K562 (cell line): ENCODE data around the gene BTBD16. TPM values are rescaled to one million over a fixed set of nuclear protein-coding genes. Genes with fewer than 3 reads are reported as not detected.

Experiments used
- CREB3L1 ChIP-seq: fragments of 450-650 bp; IDR thresholded peaks from 2 replicates; pipeline ENCODE4 v1.6.1; 2014; ENCODE audit warnings: low read depth, mild to moderate bottlenecking, moderate library complexity, borderline replicate concordance
- HNRNPL ChIP-seq: fragments of 200-400 bp; formaldehyde crosslinking; IDR thresholded peaks from 2 replicates; pipeline ENCODE4 v1.6.1; 2017; ENCODE audit warnings: low read depth, mild to moderate bottlenecking, low read length
- RBFOX2 ChIP-seq: fragments of 200-400 bp; formaldehyde crosslinking; IDR thresholded peaks from 2 replicates; pipeline ENCODE4 v1.6.1; 2017; ENCODE audit warnings: low read depth, mild to moderate bottlenecking, low read length, moderate library complexity
- SIX5 ChIP-seq, 2 experiments: IDR thresholded peaks; 2 replicates each; pipeline ENCODE4 v1.6.1; 2011; ENCODE audit warnings: low read length in 2 of 2, borderline replicate concordance in 1 of 2, low read depth in 1 of 2, mild to moderate bottlenecking in 1 of 2, moderate library complexity in 1 of 2; ENCODE audit not compliant: insufficient read depth in 1 of 2
- TAF9B ChIP-seq: fragments of 450-650 bp; IDR thresholded peaks from 2 replicates; pipeline ENCODE4 v1.6.1; 2018; ENCODE audit warnings: mild to moderate bottlenecking; ENCODE audit not compliant: partially characterized antibody
- ZKSCAN8 ChIP-seq: fragments of 200-800 bp; sonication (Bioruptor generic); IDR thresholded peaks from 2 replicates; pipeline ENCODE4 v1.6.1; 2016; ENCODE audit warnings: missing genetic modification characterization, missing compliant biosample characterization
- ZNF134 ChIP-seq: fragments of 250-450 bp; sonication (Bioruptor Pico); conservative IDR thresholded peaks from 2 replicates; pipeline ENCODE4 v1.4.0; 2020
- polyA plus RNA-seq, 8 experiments: library from polyadenylated mRNA; depleted of rRNA in 4 of 8; stranded (reverse) in 5 of 8; unstranded in 3 of 8; fragments of >200 nt; fragmentation: Nextera tagmentation in 2 of 8; fragmentation: Illumina TruSeq in 1 of 8; extraction: Ambion mirVana in 2 of 8; extraction: Trizol in 1 of 8; gene quantifications; 2 replicates each; pipeline versions ENCODE4 v1.2.1 to v1.2.3, GENCODE V29; 2011 to 2014; ENCODE audit warnings: inconsistent platforms in 1 of 8, missing spikeins in 1 of 8
- total RNA-seq, 7 experiments: library from RNA; depleted of rRNA in 6 of 7; stranded (reverse); fragments of >200 nt in 6 of 7; fragmentation: Illumina TruSeq in 2 of 7; extraction: Trizol in 2 of 7; gene quantifications; 2 replicates each; pipeline versions ENCODE4 v1.2.1 to v1.2.3, GENCODE V29; 2011 to 2021; ENCODE audit warnings: low replicate concordance in 1 of 7
- TF ChIP-seq, protein P1 (sequence below): fragments of 450-650 bp; IDR thresholded peaks from 2 replicates; pipeline ENCODE4 v1.6.1; 2018; ENCODE audit not compliant: partially characterized antibody
- TF ChIP-seq, protein P2 (sequence below): sonication (generic); formaldehyde crosslinking; IDR thresholded peaks from 2 replicates; pipeline ENCODE4 v1.8.1; 2023; ENCODE audit warnings: mild to moderate bottlenecking, missing genetic modification reagents
- TF ChIP-seq, protein P3 (sequence below): sonication (generic); formaldehyde crosslinking; IDR thresholded peaks from 2 replicates; pipeline ENCODE4 v1.8.0; 2023; ENCODE audit warnings: mild to moderate bottlenecking, missing genetic modification reagents

Gene BTBD16
- total and polyA plus RNA-seq, 9 of the 15 experiments (the other 6 are each of a cell fraction or from before 2014, with no cell fraction given) = 0.11 TPM; not detected in 8

DNA sequence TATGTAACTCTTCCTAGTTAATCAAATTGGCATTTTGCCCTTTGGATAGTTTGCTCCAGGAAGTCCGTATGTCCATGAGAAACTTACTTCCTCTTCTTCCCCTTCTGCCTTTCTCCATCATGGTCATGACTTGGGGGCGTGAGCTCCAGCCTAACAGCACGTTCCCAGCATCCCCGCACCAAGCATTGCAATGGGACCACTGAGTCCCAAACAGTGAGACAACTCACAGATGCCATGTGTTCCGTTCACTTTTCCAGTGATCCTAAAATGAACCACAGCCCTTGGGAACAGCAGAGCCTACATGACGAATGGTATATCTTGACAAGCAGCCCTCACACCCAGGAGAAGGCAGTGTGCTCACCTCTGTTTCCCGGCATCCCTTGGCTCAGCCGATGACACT is 10.7 kb downstream of the BTBD16 start (continued):
- TF ChIP-seq, protein P1, sequence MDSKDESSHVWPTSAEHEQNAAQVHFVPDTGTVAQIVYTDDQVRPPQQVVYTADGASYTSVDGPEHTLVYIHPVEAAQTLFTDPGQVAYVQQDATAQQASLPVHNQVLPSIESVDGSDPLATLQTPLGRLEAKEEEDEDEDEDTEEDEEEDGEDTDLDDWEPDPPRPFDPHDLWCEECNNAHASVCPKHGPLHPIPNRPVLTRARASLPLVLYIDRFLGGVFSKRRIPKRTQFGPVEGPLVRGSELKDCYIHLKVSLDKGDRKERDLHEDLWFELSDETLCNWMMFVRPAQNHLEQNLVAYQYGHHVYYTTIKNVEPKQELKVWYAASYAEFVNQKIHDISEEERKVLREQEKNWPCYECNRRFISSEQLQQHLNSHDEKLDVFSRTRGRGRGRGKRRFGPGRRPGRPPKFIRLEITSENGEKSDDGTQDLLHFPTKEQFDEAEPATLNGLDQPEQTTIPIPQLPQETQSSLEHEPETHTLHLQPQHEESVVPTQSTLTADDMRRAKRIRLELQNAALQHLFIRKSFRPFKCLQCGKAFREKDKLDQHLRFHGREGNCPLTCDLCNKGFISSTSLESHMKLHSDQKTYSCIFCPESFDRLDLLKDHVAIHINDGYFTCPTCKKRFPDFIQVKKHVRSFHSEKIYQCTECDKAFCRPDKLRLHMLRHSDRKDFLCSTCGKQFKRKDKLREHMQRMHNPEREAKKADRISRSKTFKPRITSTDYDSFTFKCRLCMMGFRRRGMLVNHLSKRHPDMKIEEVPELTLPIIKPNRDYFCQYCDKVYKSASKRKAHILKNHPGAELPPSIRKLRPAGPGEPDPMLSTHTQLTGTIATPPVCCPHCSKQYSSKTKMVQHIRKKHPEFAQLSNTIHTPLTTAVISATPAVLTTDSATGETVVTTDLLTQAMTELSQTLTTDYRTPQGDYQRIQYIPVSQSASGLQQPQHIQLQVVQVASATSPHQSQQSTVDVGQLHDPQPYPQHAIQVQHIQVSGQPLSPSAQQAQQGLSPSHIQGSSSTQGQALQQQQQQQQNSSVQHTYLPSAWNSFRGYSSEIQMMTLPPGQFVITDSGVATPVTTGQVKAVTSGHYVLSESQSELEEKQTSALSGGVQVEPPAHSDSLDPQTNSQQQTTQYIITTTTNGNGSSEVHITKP = no peak
- TF ChIP-seq SIX5 (IDR thresholded peaks at IDR 0.05; ENCODE audit: borderline replicate concordance in 1 of 2, insufficient read depth in 1 of 2, low read depth in 1 of 2, low read length in 2 of 2) (no peak), ZNF134 (CRISPR knock-in tag) (no peak), TAF9B (no peak), RBFOX2 (no peak), ZKSCAN8 (CRISPR knock-in tag) (no peak), HNRNPL (no peak), CREB3L1 (no peak)
- TF ChIP-seq, protein P2, sequence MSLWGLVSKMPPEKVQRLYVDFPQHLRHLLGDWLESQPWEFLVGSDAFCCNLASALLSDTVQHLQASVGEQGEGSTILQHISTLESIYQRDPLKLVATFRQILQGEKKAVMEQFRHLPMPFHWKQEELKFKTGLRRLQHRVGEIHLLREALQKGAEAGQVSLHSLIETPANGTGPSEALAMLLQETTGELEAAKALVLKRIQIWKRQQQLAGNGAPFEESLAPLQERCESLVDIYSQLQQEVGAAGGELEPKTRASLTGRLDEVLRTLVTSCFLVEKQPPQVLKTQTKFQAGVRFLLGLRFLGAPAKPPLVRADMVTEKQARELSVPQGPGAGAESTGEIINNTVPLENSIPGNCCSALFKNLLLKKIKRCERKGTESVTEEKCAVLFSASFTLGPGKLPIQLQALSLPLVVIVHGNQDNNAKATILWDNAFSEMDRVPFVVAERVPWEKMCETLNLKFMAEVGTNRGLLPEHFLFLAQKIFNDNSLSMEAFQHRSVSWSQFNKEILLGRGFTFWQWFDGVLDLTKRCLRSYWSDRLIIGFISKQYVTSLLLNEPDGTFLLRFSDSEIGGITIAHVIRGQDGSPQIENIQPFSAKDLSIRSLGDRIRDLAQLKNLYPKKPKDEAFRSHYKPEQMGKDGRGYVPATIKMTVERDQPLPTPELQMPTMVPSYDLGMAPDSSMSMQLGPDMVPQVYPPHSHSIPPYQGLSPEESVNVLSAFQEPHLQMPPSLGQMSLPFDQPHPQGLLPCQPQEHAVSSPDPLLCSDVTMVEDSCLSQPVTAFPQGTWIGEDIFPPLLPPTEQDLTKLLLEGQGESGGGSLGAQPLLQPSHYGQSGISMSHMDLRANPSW (CRISPR knock-in tag) = no peak
- TF ChIP-seq, protein P3, sequence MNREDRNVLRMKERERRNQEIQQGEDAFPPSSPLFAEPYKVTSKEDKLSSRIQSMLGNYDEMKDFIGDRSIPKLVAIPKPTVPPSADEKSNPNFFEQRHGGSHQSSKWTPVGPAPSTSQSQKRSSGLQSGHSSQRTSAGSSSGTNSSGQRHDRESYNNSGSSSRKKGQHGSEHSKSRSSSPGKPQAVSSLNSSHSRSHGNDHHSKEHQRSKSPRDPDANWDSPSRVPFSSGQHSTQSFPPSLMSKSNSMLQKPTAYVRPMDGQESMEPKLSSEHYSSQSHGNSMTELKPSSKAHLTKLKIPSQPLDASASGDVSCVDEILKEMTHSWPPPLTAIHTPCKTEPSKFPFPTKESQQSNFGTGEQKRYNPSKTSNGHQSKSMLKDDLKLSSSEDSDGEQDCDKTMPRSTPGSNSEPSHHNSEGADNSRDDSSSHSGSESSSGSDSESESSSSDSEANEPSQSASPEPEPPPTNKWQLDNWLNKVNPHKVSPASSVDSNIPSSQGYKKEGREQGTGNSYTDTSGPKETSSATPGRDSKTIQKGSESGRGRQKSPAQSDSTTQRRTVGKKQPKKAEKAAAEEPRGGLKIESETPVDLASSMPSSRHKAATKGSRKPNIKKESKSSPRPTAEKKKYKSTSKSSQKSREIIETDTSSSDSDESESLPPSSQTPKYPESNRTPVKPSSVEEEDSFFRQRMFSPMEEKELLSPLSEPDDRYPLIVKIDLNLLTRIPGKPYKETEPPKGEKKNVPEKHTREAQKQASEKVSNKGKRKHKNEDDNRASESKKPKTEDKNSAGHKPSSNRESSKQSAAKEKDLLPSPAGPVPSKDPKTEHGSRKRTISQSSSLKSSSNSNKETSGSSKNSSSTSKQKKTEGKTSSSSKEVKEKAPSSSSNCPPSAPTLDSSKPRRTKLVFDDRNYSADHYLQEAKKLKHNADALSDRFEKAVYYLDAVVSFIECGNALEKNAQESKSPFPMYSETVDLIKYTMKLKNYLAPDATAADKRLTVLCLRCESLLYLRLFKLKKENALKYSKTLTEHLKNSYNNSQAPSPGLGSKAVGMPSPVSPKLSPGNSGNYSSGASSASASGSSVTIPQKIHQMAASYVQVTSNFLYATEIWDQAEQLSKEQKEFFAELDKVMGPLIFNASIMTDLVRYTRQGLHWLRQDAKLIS (CRISPR knock-in tag) = no peak
